T1000 (cell line): ENCODE measurements around the gene PTPN1.
"Not testable (repeated sequence)": the region's sequence is repeated elsewhere in the genome, so short reads cannot be mapped to it uniquely, and the experiment has no call there.

Experiments
- DNase-seq: peaks from one replicate; lab custom pipeline; 2025; ENCODE audit warnings: mixed read lengths; lab: John Stamatoyannopoulos, UW

PTPN1 gene

DNA sequence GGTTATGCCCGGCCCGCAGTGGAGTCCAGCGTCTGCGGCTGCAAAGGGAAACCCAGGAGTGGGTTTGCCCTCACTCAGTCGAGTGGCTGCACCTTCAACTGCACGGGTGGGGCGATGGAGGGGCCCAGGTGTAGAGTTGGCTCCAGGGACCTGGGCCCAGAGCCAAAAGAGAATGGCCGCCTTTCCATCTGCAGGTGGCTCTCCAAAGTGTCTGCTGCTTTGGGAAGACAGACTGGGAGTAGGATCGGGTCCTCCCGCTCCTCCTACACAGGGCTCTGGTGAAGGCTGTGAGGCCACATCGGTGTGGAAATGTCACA is 80.1 kb downstream of the PTPN1 start:
- DNase-seq: no peak

DNA sequence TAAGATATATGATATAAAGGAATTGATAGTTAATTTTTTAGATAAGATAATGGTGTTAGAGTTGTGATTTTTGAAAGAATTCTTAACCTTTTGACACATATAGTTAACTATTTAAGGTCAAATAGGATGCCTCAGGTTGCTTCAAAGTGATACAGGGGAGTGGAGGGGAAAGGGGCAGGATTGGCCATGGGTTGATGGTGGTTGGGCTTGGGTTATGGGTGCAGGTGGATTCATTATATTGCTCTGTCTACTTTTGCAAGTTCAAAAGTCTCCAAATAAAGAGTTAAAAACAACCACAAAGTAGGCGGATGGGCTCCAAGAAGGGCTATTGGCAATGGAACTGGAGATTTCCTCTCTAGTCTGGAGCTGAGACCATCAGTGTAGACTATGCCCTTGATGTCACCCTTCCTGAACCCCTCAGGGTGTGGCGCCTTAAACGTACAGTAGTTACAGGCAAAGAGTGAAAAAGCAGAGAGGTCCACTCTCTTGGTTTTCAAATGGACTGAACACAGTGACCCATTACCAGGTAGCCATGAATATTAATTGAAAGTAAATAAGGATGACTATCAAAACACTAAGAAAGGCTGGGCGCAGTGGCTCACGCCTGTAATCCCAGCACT is 81.2 kb downstream of the PTPN1 start:
- no peak for DNase-seq

DNA sequence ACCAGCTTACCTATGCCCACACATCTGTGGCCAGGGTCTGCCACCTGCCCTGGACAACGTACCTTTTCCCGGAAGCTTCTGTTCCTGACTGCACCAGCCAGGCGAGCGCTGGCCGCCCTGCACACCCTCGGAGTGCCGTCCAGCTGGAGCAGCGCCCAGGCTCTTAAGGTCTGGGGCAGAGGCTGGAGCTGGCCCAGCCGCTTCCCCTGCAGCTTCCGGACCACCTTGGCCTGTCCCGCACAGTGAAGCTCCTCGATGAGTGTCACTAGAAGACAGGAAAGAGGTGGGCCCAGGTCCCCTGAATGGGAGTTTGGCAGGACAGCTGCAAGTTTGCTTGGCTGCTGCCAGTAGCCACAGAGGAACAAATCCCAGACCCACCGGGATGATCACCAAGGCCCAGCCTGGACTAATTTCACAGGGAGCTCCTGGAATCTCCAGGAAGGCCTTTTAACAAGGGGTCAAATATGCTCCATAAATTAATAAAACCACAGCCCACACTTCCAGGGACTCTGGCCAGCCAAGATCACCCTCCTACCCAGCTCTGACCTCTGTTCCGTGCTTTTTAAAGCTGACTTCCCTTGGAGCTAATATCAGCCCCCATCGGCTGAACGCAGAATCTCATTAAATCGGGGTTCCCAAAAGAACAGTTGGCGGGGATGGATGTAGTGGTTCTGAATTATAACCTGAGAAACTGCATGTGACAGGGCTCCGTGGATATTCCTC is 82.3 kb downstream of the PTPN1 start:
- no peak for DNase-seq

DNA sequence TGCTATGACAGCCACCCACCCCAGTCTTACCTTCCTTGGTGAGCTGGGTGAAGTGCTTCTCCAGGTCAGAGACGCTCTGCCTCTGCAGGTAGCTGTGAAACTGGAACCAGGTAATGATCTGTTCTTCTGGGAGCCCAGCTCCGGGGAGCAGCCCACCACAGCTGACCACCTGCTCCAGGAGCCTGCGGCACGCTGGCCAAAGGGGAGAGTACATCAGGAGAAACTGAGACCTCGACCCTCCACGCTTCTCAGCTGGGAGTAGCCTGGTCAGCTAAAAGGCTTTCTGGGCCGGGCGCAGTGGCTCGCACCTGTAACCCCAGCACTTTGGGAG is 82.8 kb downstream of the PTPN1 start:
- DNase-seq: no peak

DNA sequence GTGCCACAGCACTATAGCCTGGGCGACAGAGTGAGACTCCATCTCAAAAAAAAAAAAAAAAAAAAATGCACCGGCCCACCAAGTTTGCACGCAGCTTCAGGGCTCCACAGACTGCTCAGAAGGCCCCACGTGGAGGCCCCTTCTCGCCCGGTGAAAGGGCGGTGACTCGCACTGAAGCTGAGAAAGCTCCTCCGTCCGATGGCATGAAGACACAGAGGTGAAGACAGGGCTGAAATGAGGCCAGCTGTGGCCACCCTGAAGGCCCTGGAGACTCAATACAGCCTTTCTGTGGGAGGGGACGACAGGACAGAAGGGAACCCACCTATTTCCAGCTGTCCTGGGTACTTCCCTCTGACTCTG is 84.0 kb downstream of the PTPN1 start:
- DNase-seq: no peak

DNA sequence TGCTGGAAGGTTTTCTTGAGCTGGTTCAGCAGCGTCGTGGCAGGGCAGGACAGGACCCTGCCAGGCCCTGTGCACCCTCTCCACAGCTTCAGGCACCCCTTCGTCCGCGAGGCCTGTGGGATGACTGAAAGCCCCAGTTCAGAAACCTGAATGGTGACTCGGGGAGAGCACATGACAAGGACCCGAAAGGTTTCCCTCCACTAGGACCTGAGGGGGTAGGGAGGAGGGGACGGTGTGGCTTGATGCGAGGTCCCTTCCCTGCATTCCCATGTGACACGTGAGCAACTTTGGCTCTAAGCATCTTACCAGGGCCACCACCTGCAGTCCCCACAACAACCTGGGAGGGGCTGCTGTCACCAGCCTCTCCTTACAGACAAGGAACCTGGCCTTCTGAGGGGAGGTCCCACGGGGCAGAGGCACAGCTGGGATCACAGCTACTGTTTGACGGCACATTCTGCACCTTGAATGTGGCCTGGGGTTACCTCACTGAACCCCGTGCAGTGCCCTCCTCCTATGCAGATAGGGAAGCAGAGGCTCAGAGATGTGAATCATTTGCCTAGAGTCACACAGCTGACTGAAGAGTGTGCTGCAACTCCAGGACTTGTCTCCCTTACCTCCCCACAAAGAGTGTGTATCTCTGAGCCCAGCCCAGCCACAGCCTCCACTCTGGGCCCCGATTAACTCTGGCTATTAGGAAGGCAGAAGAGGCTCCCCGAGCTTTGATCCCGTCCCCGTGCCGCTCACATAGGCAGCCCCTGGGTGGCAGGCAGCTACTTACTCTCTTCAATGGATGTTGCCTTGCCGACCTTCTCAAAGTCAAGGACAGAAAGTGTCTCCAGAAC is 84.6 kb downstream of the PTPN1 start:
- DNase-seq: no peak

DNA sequence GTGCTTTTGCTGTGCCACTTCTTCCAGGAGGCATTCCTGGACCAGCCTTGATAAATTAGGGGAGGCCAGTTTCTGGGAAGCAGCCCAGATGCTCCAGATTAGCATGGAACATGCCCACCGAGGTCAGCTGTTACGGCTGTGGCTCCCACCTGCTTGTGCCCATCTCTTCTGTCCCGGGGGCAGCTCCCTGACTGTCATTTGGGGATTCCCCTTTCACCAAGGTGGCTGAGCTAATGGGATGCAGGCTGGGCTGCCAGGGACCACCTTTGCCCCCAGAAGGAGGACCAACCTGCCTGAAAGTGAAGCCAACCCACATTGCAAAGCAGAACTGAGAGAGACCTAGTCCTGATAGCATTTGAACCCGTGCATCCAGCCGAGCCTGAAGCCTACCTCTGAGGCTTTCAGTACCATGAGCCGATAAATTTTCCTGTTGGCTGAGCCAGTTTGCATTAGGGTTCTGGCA is 85.3 kb downstream of the PTPN1 start:
- no peak for DNase-seq

DNA sequence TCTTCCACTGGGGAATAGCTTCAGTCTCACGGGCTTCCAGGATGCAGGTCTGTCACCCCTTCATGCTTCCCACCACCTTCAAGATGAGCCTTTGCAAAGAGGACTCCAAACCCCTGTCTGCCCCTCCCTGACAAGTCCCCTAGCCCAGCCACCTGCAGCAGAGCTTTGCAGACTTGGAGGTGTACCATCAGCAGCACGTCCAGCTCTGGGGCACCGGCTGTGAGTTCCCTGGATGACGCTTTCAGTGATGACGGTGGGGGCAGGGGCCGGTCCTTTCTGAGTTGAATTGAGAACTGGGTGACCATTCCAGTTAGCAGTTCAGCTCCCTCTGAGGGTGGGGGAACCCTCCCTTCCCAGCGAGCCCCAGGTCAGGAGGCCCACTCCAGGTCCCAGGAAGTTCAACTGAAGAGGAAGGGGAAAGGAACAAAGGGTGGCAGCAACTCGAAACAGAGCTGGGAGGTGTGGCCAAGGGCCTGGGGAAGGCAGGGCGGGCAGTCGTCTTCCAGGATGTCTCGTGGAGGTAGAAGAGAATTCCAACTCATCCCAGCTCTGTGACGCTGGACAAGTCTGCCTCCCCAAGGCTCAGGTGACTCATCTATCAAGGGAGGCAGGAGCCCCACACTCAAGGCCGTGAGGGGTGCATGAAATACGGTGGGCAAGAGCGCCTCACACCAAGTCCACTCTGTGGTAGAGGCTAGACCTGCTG is 86.0 kb downstream of the PTPN1 start:
- DNase-seq: no peak

DNA sequence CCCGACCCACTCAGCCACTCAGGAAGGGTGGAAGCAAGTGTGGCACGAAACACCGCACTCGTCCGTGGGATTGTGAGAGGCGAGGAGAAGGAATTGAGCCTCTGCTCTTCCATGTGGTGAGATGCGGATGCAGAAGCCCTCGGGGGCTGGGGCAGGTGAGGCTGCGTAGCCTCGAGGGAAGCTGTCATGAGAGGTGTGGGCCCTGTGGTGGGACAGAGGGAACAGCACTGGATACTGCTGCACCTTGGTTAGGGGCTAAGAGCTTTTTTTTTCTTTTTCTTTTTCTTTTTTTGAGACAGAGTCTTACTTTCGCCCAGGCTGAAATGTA is 86.5 kb downstream of the PTPN1 start:
- no peak for DNase-seq

DNA sequence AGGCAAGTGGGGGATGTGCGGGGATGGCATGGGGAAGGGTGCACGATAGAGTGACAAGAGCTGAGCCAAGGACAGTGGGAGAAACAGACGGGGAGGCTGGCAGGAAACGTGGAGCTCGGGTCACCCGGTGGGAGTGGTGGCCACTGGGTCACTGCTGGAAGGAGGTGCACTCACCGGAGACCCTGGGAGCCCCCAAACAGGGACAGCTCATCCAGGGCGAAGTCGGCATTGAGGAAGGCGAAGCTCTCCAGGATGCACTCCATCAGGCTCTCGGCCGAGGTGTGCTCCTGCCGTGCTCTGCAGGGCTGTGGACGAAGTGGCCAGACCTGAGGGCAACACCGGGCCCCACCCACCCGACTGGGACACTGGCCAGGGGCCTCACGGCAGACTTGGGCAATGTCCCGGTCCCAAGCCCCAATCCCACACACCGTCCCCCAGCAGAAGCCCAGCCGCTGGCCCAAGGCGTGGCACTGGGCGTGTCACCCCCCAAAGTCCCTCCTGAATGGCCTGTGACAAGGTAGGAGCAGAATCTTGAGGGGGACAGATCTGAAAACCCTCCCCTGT is 87.3 kb downstream of the PTPN1 start:
- no peak for DNase-seq

DNA sequence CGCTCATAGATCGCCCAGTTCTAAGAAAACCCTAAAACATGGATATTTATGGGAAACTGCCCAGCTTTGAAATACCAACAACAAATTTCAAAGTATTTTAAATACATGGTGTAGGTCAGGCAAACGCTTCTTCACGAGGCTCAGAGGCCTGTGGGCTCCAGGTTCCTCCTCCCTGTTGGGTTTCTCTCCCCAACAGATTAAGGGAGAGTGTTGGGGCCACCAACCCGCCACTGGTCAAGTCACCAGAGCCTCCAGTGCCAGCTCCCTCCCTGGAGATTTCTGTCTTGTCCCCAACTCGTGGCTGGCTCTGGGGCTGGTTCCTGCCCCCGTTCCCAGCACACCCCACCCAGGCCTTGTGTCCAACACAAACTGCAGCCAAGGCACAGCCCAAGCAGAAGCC is 87.9 kb downstream of the PTPN1 start:
- no peak for DNase-seq

DNA sequence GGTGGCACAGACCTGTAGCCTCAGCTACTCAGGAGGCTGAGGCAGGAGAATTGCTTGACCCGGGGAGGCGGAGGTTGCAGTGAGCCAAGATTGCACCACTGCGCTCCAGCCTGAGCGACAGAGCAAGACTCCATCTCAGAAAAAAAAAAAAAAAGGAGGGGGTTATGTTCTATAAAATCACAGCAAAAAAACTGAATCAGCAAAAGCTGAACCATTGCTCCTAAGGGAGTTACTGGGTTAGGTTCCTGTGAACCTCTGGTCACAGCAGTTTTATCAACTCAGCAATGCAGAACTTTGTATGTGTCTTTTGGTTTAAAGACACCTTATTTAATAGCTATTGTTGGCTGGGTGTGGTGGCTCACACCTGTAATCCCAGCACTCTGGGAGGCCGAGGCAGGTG is 88.6 kb downstream of the PTPN1 start:
- DNase-seq: not testable (repeated sequence)

DNA sequence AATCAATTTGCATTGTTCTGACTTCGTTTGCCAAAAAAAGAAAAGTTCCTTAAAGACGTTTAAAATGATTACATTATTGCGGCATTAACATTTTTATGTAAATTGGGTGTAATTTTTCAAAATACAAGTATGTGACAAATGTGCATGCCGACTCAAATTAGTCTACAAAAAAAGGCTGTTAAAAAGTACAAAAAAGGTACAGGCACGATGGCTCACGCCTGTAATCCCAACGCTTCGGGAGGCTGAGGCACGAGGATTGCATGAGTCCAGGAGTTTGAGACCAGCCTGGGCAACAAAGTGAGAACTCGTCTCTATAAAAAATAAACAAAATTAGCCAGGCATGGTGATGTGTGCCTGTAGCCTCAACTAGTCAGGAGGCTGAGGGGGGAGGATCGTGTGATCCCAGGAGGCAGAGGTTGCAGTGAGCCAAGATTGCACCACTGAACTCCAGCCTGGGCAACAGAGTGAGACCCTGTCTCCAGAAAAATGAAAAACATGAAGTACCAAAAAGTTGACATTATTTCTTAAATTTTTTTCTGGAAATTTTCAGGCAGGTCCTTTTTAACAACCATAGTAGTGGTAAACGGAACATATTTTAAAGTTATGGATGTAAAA is 90.2 kb downstream of the PTPN1 start:
- DNase-seq: no peak

DNA sequence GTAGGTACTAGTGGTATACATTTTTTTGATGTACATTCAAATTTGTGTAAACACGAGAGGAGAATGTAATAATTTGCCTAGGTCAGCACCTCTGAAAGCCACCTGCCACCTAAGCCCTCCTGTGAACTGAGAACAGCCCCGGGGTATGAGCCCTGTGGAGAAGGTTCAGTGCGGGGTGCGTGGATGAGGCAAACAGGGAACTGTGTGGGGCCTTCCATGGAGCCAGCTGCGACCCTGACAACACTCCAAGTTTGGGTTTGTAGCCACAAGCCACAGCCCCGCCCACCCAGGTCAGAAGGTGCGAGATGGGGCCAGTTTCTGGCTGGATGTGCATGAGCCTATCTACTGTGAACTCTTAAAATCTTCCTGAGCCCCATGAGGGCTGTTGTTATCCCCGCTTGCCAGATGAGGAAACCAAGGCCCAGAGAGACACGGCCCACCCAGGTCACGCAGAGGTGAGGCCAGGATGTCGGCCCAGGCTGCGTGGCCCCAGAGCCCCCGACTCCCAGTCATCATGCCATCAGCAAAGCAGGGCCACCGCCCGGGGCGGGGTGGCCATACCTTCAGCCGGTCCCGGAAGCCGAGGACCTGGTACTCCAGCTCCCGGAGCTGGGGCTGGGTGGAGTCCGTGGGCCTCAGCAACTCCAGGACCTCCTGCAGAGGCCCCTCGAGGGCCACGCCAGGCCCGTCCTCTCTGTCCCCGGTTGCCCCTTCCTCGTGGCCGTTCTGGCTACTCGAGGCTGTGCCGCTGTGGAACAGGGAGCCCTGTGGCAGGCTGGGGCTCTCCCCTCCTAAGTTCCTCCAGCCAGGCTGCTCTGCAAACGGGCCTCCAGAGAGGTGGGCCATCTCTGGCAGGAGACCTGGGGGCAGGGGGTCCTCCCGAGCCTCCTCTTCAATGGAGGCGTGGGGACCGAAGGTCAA is 91.6 kb downstream of the PTPN1 start:
- DNase-seq: no peak

DNA sequence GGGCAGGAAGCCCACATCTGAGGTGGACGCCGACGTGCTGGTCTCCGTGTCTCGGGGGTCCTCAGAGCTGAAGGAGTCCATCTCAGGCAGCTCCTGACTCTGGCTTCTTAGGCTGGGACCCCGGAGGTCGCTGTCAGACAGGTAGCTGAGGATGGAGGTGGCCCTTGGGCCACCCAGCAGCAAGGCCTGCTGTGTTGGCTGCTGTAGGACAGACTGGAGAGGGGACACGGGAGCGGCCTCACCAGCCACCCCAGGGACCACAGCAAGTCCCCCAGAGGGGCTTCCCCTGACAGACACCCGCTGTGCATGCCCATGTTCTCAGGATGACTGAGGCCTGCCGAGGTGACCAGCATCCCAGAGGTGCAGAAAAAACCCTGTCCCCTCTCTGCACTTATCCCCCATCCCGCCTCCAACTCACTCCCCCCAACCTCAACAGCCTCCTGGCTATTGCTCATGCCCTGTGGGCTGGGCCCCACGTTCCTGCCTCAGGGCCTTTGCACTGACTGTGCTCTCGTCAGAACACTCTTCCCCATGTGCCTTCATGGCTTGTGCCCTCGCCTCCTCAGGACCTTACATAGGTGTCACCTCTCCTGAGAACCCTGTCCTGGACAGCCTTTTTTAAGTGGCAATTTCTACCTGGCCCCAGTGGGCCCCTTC is 92.4 kb downstream of the PTPN1 start:
- no peak for DNase-seq

DNA sequence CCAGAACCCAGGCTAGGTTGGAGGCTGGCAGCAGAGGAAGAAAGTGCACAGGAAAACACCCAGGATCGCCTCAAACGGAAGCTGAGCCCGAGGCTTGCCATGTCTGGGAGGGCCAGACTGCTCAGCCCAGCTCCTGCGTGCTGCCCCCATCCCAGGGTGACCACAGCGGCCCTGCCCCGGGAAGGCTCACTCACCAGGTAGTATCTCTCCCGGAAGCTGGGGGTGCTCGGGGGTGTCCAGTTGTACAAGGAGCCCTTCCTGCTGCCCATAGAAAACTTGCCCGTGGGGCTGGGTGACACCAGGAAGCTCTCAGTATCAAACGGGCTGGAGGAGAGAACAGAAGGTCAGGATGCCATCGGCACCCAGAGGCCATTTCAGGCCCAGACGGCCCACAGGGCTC is 94.3 kb downstream of the PTPN1 start:
- no peak for DNase-seq

DNA sequence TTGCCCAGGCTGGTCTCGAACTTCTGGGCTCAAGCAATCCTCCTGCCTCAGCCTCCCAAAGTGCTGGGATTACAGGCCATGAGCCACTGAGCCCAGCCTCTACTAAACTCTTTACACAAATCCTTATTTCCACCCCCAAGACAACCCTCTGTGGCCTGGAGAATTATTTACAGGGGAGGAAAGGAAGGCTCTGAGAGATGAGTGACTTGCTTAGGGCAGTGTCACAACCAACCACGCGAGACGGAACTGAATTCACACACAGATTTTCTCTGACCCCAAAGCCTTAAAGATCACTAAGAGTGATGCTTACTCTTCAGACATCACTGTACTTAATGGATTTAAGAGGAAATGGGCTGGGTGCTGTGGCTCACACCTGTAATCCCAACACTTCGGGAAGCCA is 95.0 kb downstream of the PTPN1 start:
- DNase-seq: no peak

DNA sequence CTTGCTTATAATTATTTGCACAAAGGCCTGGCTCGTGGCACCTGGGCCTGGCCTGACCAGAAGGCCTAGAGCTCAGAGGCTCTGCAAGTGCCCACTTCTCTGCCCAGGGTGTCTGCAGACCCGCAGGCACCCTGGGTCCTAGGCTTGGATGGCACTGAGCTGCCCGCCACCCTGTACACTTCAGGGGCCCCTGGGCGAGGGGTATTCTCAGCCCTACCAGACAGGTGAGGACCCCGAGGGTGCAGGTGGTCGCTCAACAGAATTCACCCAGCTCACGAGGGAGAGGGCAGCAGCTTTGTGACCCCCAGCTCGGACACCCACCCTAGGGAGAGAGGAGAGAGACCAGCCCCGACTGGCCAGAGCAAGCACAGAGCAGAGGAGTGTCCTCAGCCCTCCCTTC is 97.3 kb downstream of the PTPN1 start:
- no peak for DNase-seq

DNA sequence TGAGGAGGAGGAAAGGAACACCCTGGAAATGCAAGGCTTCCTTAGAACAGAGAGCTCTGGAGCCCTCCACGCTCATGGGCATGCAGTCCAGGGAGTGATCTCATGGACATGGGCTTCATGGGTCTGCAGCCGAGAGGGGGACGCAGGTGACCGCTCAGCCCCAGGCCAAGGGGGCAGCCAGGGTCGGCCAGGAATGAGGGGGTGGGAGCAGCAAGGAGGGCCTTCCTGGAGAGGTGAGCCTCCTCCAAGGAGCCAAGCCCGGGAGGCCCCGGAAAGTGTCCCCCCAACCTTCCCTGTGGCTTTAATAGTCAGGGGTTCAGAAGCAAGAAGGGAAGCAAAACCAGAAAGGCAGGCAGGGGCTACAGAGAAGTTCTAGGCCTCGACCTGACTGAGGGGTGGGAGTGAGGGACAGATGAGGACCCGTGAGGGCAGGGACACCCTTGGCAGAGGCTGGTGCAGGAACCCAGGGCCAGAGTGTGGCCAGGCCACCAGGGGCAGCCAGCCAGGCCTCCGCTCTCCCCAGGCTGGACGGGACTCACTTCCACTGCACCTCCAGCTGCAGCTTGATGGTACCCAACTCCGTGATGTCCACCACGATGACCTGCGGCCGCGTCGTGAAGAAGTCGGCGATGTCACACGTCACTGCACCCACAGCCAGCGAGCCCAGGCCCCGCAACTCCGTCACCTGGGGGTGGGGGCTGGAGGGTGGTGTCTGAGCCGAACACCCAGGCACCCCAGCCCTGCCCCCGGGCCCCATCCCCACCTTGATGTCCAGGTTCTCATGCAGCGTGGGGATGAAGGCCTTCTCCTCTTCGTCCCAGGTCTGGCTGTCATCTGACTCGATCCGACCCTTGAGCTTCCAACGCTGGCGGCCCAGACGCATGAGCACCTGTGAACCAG is 97.9 kb downstream of the PTPN1 start:
- DNase-seq: no peak

DNA sequence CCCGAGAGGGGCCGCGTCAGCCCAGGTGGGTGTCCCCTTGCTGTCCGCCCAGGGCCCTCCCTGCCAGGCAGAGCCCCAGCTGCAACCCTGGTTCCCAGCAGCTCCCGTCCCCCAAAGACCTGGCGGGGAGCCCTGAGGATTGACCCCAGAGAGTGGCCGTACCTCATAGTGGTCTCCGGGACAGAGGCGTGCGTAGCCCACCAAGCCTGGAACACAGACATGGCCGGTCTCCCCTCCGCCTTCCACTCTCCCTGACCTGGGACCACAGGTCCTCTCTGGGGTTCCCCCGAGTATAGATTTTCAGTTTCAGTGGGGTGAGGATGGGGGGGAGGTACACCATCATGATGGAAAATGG is 98.5 kb downstream of the PTPN1 start:
- no peak for DNase-seq
